ENCODE data around the gene CACNA1I. TPM values are rescaled to one million over a fixed set of nuclear protein-coding genes. Genes with fewer than 3 reads are reported as not detected.

CACNA1I gene
- total and polyA plus RNA-seq, 2 donors (not counting 1 experiment from before 2014, with no cell fraction given), result 0.07 to 0.25 TPM

- Histone ChIP-seq H3K4me3 (ENCODE audit: control extremely low read depth in 1 of 5, extremely low read depth in 1 of 5, insufficient read depth in 1 of 5, low read depth in 2 of 5, low read length in 4 of 5) (no peak overlapping the region), H2AFZ (ENCODE audit: insufficient read depth, low read depth, low read length, poor library complexity, severe bottlenecking) (peak overlapping the region; percentile 28), H3K27me3 (replicated peaks in 1 of 4; ENCODE audit: control extremely low read depth in 1 of 4, control insufficient read depth in 3 of 4, insufficient read depth in 4 of 4, low read length in 3 of 4) (peaks cover 0 to 67% (median 27%) of the 10 kb centered on the region in 4 experiments), H3K9me3 (ENCODE audit: control extremely low read depth in 1 of 3, control insufficient read depth in 2 of 3, insufficient read depth in 1 of 3, low read length in 2 of 3) (peaks cover 0 to 3% (median 0%) of the 10 kb centered on the region in 3 donors), H3K79me2 (ENCODE audit: control insufficient read depth, insufficient read depth, low read length) (no peaks in the 10 kb centered on the region), H4K20me1 (ENCODE audit: control insufficient read depth, insufficient read depth, low read length, poor library complexity, severe bottlenecking) (no peaks in the 10 kb centered on the region), H3K27ac (ENCODE audit: low read length in 2 of 2) (no peak overlapping the region), H3K4me1 (ENCODE audit: control insufficient read depth in 2 of 2, insufficient read depth in 2 of 2, low read length in 2 of 2) (peaks cover 8 to 16% of the 10 kb centered on the region in 2 donors), H3K4me2 (replicated peaks; ENCODE audit: low read depth, low read length, poor library complexity, severe bottlenecking) (peak overlapping the region; percentile 67), H3K9ac (ENCODE audit: low read length) (no peak overlapping the region), H3K36me3 (replicated peaks in 1 of 2; ENCODE audit: control extremely low read depth in 1 of 2, control insufficient read depth in 1 of 2, extremely low read depth in 1 of 2, insufficient read depth in 2 of 2, low read length in 1 of 2) (no peaks in the 10 kb centered on the region)
- intact Hi-C loops (cut with micrococcal nuclease), result no loop called here
- ATAC-seq (ENCODE audit: low read depth) (peak; percentile 14), DNase-seq (peak; percentile 42)
- H3K9me3 Mint-ChIP-seq (ENCODE audit: insufficient read depth), result no peaks in the 10 kb centered on the region
- peaks cover 57% of the 10 kb centered on the region for H3K27me3 Mint-ChIP-seq
- peak overlapping the region; percentile 71 for H3K27ac Mint-ChIP-seq
- POLR2A ChIA-PET, result no interaction called here
- peaks cover 10% of the 10 kb centered on the region for H3K4me1 Mint-ChIP-seq
- WGBS (ENCODE audit: insufficient coverage), result 11% methylated on average over 59 of the region's 72 CpGs
- CTCF ChIA-PET, result interaction anchor here (0.6 to 7.6 kb wide), 4 partner anchors 299 to 467 kb away, joined by 3 to 68 read pairs (median 3); no protein-coding TSS in a partner anchor
- TF ChIP-seq, protein P1, sequence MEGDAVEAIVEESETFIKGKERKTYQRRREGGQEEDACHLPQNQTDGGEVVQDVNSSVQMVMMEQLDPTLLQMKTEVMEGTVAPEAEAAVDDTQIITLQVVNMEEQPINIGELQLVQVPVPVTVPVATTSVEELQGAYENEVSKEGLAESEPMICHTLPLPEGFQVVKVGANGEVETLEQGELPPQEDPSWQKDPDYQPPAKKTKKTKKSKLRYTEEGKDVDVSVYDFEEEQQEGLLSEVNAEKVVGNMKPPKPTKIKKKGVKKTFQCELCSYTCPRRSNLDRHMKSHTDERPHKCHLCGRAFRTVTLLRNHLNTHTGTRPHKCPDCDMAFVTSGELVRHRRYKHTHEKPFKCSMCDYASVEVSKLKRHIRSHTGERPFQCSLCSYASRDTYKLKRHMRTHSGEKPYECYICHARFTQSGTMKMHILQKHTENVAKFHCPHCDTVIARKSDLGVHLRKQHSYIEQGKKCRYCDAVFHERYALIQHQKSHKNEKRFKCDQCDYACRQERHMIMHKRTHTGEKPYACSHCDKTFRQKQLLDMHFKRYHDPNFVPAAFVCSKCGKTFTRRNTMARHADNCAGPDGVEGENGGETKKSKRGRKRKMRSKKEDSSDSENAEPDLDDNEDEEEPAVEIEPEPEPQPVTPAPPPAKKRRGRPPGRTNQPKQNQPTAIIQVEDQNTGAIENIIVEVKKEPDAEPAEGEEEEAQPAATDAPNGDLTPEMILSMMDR (IDR thresholded peaks at IDR 0.05), result no peak
- TF ChIP-seq EZH2 (IDR thresholded peaks at IDR 0.05; ENCODE audit: borderline replicate concordance, insufficient read depth, low read depth, low read length, poor library complexity, severe bottlenecking), result peak; percentile 47
- peak overlapping the region; percentile 74 for H3K4me3 Mint-ChIP-seq
These were observed 13.3 kb upstream of the CACNA1I start for GRCh38 chr22:39556970-39557841.

Measured in B cell (primary cell).